Uterus (tissue), 2 donors: ENCODE data around the gene HIBCH.

ENCODE experiments used
- POLR2A ChIP-seq, 2 donors: fragments of 450-650 bp; IDR thresholded peaks; one replicate each; pipeline ENCODE4 v1.6.1; 2016; ENCODE audit warnings: antibody characterized with exemption in 2 of 2, mild to moderate bottlenecking in 1 of 2, moderate library complexity in 1 of 2
- TF ChIP-seq, protein P1 (sequence below), 4 experiments: fragments of 200-600 bp in 2 of 4; fragments of 450-650 bp in 2 of 4; sonication (generic) in 2 of 4; IDR thresholded peaks; one replicate each; pipeline ENCODE4 v1.5.1; 2016 to 2019; ENCODE audit warnings: antibody characterized with exemption in 4 of 4, mild to moderate bottlenecking in 2 of 4, moderate library complexity in 1 of 4

DNA sequence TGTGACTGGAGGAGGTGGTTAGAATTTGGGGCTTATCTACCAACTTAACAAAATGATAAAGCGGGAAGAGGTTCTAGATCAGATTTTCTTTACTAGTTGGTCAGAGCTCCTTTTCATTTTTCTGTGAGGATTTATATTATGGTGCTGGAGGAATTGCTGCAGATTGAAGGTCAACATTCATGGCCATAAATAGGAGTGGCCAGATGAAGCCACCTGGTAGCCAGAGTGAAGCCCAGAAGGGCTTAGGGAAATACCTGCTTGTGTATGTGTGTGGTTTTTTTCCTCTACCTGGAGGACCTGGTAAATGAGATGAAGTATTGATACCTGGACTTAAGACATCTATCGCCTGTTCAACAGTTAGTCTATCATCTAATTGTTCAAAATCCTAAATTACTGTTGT lies 134.2 kb downstream of the HIBCH start:
- TF ChIP-seq, protein P1, sequence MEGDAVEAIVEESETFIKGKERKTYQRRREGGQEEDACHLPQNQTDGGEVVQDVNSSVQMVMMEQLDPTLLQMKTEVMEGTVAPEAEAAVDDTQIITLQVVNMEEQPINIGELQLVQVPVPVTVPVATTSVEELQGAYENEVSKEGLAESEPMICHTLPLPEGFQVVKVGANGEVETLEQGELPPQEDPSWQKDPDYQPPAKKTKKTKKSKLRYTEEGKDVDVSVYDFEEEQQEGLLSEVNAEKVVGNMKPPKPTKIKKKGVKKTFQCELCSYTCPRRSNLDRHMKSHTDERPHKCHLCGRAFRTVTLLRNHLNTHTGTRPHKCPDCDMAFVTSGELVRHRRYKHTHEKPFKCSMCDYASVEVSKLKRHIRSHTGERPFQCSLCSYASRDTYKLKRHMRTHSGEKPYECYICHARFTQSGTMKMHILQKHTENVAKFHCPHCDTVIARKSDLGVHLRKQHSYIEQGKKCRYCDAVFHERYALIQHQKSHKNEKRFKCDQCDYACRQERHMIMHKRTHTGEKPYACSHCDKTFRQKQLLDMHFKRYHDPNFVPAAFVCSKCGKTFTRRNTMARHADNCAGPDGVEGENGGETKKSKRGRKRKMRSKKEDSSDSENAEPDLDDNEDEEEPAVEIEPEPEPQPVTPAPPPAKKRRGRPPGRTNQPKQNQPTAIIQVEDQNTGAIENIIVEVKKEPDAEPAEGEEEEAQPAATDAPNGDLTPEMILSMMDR (IDR thresholded peaks at IDR 0.05): no peak
- no peak for TF ChIP-seq POLR2A (IDR thresholded peaks at IDR 0.05)
